GM21786 (cell line): ENCODE data around the gene ZBTB11.
"Not testable (repeated sequence)": the region's sequence is repeated elsewhere in the genome, so short reads cannot be mapped to it uniquely, and the experiment has no call there.

Source experiments
- ATAC-seq: cut with Tn5 transposase; IDR thresholded peaks from one replicate; pipeline ENCODE4 v1.9.1; 2021; ENCODE audit not compliant: unreplicated experiment

Gene ZBTB11, protein sequence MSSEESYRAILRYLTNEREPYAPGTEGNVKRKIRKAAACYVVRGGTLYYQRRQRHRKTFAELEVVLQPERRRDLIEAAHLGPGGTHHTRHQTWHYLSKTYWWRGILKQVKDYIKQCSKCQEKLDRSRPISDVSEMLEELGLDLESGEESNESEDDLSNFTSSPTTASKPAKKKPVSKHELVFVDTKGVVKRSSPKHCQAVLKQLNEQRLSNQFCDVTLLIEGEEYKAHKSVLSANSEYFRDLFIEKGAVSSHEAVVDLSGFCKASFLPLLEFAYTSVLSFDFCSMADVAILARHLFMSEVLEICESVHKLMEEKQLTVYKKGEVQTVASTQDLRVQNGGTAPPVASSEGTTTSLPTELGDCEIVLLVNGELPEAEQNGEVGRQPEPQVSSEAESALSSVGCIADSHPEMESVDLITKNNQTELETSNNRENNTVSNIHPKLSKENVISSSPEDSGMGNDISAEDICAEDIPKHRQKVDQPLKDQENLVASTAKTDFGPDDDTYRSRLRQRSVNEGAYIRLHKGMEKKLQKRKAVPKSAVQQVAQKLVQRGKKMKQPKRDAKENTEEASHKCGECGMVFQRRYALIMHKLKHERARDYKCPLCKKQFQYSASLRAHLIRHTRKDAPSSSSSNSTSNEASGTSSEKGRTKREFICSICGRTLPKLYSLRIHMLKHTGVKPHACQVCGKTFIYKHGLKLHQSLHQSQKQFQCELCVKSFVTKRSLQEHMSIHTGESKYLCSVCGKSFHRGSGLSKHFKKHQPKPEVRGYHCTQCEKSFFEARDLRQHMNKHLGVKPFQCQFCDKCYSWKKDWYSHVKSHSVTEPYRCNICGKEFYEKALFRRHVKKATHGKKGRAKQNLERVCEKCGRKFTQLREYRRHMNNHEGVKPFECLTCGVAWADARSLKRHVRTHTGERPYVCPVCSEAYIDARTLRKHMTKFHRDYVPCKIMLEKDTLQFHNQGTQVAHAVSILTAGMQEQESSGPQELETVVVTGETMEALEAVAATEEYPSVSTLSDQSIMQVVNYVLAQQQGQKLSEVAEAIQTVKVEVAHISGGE

DNA sequence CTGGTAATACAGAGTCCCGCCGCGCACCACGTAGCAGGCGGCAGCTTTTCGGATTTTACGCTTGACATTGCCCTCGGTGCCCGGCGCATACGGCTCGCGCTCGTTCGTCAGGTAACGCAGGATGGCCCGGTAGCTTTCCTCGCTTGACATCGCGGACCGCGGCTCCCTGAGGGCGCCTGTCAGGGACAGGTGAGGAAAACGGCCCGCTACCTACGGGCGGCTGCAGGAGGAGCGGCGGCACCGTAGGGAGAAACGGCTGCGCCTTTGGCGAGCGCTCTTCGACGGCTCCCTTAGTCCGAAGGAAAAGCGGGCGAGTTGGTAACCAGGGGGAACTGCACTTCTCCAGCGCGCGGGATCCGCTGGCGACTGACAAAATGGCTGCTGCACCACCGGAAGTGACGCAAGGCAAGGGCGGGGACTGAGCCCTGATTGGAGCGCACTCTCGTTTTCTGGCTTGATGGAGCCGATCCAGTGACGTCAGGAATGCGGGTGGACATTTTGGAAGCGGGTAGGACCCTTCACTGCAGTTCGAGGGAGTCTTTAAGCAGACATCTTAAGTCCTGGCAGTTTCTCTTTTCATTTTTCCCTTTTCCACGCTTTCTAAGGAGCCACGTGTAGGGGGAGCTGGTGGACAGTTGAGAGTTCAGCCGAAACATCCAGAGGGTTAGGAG, at the start of gene ZBTB11:
TSS of gene ZBTB11 (minus strand) at position 368 of the 671 bp plus-strand sequence. CDS start at position 150, 218 bp downstream.
- peak; percentile 74 for ATAC-seq

DNA sequence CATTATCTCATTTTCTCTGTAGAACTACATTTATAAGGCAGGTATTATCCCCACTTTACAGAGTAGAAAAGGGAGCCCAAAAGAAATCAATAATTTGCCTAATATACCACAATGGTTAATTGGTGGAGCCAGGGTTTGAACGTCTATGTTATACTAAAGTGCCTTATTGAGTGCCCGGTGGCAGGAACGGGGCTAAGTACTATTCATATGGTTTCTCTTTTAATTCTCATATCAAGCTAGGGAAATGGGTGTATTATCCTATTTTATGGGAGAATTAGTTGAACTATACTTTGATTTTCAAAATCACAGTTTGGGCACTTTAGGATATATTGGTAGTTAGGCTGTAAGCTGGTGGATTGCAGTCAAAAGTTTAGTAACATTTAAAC, 49.0 kb upstream of the ZBTB11 start:
- ATAC-seq = no peak

DNA sequence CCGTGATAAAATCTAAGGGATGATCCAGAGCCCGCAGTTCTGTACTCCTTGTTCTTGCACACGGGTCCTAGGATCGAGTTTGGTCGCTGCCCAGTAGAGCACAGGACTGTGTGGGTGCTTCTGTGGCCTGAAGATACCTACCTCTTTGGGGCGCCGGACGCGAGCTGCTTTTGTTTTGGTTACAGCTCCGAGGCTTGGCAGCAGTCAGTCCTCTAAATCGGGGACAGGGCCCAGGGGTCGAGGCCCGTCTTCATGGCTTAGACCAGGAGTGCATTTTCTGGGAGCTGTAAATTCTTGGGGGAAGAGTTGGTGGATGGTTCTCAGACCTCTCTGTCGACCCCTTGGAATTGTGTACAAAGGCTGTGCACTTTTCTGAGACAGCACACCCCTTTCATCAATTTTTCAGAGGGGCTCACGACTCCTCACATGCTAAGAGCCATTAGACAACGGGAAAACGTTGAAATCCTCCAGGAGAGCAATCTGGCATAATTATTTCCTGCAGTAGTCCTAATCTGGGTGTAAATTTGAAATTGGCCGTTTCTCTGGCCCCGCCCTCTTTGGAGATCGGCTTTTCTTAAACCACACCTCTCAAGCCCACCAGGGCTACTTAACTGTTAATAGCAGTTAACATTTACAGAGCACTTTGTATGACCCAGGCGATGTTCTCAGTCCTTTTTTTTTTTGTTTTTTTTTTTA, 48.4 kb upstream of the ZBTB11 start:
- ATAC-seq = peak; percentile 6

DNA sequence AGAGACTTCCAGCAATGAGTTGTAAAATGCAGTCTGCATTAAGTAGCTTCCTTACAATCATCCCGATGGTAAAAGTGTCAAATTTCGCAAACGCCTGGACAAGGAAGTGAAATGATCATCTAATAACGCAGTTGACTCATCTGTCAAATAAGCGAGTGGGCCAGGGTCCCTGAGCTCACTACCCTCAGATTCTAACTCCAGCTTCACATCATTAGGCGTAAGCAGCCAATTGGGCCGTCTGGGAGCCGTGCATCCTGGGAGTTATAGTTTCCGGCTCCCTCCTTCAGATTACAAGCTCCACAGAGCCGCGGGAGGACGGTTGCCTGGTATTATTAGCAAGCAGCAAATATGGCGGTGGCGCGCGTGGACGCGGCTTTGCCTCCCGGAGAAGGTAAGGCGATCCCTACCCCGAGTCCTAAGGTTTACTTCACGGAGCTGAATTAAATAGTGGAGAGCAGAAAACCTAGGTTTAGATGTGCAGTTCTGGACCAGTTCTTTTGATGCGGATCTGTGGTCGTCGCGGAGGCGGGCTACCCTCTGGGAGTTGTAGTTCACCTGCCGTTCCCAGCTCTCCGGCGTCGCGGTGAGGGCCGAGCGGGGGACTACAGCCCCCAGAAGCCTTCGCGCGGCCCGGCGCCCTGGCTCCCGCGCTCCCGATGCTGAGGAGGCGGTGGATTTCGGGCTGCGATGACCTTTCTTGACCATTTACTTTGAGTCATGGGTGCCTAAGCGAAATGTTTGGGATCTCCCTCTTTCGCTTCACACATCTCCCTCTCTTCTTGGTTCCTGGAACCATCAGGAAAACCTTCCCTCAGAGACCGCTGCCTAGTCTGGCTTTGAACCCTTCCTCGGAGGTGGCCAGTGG, 47.6 kb upstream of the ZBTB11 start, which contains the start of gene CEP97:
TSS of gene CEP97 (plus strand) at position 286 of the 865 bp plus-strand sequence. CDS start at position 349, 63 bp downstream.
- ATAC-seq = peak; percentile 85

DNA sequence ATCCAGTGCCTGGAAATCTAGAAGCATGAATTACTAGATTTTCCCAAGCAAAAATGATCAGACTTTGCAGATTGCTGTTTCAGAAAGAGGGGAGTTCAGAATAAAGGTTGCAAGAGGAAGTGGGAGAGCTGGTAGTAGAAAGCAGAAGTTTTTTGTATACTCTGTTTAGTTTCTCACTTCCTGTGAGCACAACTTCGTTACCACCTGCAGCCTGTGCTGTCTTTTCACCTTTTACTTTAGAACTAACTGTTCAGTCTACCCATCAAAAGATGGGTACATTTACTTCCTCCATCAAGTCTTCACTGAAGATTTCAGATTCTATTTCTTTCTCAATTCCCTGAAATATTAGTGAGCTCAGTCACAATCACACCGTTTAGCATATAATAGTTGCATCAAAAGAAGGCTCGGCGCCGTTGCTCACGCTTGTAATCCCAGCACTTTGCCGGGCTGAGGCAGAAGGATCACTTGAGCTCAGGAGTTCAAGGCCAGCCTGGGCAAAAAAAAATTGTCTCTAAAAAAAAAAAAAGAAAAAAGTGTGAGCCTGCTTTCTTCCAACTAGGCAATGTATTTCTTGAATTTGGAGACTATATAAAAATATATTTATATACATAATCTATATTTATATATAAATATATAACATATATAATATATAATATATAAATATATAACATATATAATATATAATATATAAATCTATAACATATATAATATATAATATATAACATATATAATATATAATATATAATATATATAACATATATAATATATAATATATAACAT, 45.7 kb upstream of the ZBTB11 start:
- peak; percentile 50 for ATAC-seq

DNA sequence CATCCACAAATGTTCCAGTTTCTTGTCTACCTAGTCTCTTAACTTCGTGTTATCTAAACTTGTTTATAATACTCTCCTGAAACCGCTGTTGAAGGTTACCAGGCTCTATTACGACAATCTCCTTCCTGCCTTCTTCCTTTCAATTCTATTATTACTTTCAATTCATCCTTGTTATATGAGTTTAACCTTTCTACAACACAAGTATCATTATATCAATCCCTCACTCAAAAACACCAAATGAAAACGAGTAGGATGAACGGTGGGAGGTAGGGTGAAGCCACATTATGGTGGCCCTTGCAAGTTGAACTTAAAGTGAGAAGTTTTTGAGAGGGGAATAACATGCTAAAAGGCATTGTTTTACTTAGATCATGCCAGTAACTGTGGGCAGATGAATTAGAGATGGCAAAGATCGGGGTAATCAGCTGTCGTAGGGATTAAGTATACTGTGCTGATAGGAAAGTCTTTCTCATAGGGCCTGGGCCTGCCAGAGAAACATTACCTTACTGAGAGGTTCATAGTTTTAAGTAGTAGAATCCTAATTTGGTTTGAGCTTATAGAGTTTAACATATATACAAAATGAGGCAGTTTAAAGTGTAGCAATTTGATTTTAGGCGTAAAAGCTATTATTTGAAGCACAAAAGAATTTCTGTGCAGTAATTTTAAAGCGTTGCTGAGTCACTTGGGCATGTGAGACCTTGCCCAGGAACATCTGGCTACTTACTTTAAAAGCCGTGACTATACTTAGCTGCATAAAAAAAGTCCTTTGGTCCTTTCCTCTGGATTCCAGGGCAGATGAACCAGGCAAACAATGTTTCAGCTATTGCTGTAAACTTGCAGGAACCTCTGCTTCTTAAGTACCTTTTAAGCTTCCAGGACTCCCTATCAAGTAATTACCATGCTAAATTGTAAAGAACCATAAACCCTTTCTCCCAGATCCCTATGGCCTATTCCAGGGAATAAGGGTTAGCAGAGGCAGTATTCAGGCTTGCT, 44.2 kb upstream of the ZBTB11 start:
- no peak for ATAC-seq

DNA sequence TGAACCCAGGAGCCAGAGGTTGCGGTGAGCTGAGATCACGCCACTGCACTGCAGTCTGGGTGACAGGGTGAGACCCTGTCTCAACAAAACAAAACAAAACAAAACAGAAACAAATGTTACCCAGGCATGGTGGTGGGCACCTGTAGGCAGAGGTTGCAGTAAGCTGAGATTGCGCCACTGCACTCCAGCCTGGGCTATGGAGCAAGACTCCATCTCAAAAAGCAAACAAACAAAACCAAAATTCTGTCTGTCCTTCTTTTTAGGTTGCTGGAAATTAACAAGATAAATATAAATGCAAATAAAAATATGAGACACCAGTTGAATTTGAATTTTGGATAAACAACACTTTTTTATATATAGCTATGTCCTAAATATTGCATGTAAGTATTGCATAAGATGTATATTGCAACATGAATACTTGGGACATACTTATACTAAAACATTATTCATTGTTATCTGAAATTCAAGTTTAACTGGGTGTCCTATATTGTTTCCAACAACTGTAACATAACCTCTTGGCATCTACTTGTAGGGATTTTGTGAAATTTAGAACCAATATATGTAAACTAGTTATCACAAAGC, 42.8 kb upstream of the ZBTB11 start:
- no peak for ATAC-seq

DNA sequence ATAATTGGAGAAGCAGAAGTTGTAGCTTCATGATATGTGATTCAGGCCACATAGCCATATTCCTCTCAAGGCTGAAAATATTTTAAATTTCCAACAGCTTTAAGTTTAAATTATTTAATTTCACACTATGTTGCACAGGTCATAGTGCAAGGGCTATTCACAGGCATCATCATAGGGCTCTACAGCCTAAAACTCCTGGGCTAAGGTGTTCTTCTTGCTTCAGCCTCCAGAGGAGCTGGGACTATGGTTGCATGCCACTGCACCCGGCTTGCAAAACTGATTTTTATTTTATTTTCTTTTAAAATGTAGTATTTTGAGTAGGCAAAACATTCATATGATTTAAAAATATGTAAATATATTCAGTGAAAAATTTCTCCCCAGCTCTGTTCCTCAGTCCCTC, 41.5 kb upstream of the ZBTB11 start:
- ATAC-seq = no peak

DNA sequence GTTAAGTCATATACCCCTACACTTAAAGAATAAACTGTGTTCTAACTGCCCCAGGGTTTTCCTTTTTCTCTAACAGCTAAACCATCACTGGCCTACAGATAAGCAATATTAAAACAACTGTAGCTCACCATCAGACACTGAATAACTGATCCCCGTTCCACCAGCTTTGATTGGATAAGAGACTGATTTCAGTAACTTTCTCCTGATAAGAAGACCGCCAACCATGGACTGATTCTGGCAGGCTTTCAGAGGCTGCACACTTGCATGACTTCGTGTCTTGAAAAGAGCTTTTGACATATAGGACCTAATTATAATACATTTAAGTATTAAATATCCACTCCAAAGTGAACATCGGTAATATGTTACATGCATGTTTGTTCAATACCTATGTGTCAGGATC, 32.2 kb upstream of the ZBTB11 start:
- no peak for ATAC-seq

DNA sequence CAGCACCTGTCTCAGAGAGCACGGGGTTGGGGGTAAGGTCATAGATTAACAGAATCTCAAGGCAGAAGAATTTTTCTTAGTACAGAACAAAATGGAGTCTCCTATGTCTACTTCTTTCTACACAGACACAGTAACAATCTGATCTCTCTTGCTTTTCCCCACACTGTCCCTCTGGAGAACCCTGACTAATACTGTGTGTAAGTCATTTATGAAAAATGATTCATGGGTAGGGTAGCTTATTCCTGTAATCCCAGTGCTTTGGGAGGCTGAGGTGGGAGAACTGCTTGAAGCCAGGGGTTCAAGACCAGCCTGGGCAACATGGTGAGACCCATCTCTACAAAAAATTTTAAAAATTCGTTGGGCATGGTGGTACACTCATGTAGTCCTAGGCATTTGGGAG, 27.7 kb upstream of the ZBTB11 start:
- ATAC-seq = not testable (repeated sequence)

DNA sequence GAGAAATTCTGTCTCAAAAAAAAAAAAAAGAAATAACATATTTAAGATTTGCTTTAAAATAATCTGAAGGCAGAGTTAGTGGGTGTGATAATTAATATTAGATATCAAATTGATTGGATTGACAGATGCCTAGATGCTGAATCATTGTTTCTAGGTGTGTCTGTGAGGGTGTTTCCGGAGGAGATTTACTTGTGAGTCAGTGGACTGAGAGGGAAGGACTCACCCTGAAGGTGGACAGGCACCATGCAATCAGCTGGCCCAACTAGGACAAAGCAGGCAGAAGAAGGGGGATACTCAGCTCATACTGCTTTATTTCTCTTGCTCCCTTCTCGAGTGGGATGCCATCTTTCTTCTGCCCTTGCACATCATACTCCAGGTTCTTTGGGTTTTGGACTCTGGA, 26.2 kb upstream of the ZBTB11 start:
- ATAC-seq = no peak

DNA sequence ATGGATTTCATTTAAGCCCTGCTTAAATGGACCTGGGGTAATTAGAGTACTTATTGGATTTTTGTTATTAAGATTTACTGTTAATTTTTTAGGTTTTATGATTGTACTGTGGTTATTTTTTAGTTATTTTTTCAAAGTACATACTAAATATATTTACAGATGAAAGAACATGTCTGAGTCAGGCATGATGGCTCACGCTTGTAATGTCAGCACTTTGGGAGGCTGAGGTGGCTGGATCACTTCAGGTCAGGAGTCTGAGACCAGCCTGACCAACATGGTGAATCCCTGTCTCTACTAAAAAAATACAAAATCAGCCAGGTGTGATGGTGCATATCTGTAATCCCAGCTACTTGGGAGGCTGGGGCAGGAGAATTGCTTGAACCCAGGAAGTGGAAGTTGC, 25.8 kb upstream of the ZBTB11 start:
- no peak for ATAC-seq

DNA sequence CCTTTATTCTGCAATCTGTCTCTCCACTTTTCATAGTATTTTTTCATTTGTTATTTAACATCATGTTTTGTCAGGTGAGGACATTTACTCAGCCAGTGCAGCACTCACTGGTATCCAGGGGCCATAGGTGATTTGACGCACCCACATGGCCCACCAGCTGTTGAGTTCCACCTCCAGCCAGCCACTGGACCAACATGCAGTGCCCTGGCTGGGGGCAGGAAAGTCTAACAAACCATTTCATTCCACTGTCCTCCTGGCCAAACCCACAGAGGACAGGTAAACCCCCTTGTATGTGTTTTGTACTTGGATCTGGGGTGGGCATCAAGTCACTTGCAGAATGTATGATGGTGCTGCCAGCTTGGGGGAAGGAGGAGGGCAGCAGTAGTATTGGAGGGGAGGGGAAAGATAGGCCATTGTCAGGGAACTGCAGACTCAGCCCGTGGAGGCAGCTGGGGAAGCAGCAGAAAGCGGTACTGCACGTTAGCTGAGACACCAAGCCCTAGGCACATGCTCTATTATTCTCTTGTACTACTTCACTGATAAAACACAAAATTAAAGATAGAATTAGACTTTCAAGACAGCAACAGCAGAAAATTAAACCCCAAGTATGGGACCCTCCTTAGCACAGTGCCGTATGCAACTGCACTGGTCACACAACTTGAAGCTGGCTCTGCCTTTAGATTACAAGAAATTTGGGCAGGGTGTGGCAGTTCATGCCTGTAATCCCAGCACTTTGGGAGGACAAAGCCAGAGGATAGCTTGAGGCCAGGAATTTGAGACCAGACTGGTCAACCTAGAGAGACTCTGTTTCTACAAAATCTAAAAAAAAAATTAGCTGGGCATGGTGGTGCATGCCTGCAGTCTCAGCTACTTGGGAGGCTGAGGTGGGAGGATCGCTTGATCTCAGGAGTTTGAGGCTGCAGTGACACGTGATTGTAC, 25.0 kb upstream of the ZBTB11 start:
- no peak for ATAC-seq

DNA sequence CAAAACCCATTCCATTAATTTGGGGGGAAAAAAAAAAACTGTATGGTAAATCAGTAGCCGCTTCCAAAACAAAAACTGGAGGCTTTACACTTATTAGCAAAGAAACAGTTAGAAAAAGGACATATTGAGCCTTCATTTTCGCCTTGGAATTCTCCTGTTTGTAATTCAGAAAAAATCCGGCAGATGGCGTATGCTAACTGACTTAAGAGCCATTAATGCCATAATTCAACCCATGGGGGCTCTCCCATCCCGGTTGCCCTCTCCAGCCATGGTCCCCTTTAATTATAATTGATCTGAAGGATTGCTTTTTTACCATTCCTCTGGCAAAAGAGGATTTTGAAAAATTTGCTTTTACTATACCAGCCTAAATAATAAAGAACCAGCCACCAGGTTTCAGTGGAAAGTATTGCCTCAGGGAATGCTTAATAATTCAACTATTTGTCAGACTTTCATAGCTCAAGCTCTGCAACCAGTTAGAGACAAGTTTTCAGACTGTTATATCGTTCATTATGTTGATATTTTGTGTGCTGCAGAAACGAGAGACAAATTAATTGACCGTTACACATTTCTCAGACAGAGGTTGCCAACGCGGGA, 18.9 kb upstream of the ZBTB11 start:
- ATAC-seq = no peak

DNA sequence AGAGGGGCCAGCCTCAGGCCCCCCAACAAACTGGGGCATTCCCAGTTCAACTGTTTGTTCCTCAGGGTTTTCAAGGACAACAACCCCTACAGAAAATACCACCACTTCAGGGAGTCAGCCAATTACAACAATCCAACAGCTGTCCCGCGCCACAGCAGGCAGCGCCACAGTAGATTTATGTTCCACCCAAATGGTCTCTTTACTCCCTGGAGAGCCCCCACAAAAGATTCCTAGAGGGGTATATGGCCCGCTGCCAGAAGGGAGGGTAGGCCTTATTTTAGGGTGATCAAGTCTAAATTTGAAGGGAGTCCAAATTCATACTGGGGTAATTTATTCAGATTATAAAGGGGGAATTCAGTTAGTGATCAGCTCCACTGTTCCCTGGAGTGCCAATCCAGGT, 17.9 kb upstream of the ZBTB11 start:
- not testable (repeated sequence) for ATAC-seq

DNA sequence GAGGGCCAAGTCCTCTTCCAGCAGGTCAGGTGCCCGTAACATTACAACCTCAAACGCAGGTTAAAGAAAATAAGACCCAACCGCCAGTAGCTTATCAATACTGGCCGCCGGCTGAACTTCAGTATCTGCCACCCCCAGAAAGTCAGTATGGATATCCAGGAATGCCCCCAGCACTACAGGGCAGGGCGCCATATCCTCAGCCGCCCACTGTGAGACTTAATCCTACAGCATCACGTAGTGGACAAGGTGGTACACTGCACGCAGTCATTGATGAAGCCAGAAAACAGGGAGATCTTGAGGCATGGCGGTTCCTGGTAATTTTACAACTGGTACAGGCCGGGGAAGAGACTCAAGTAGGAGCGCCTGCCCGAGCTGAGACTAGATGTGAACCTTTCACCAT, 16.6 kb upstream of the ZBTB11 start:
- not testable (repeated sequence) for ATAC-seq
